ENCODE measurements around the gene WAPL.

- TF ChIP-seq CTCF (IDR thresholded peaks at IDR 0.05) (no peak), EP300 (IDR thresholded peaks at IDR 0.05) (no peak)
Measured at GRCh38 chr10:86524225-86524962, 2.8 kb upstream of the WAPL start.

All from sigmoid colon (tissue), 4 donors.